GM19035 (cell line): Measurements from ENCODE around the gene NKAIN4.

Experiments
- ATAC-seq: cut with Tn5 transposase; IDR thresholded peaks from one replicate; pipeline ENCODE4 v1.9.1; 2021; ENCODE audit not compliant: unreplicated experiment

The NKAIN4 gene

GRCh38 chr20:63198606-63199005, 55.7 kb downstream of the NKAIN4 start:
- ATAC-seq = no peak

- ATAC-seq = no peak
These were observed 57.3 kb downstream of the NKAIN4 start for GRCh38 chr20:63196768-63197470.

- no peak for ATAC-seq
These were observed 59.5 kb downstream of the NKAIN4 start for GRCh38 chr20:63194797-63195173.

- no peak for ATAC-seq
These were observed 60.1 kb downstream of the NKAIN4 start for GRCh38 chr20:63194007-63194796.

- ATAC-seq = no peak
These were observed 61.5 kb downstream of the NKAIN4 start for GRCh38 chr20:63192721-63193120.

GRCh38 chr20:63191400-63191799, 62.9 kb downstream of the NKAIN4 start:
- ATAC-seq = no peak

GRCh38 chr20:63190828-63191227, 63.4 kb downstream of the NKAIN4 start:
- ATAC-seq = no peak
